Motor neuron (in vitro differentiated cells): Measurements from ENCODE around the gene GPRIN2. TPM values are rescaled to one million over a fixed set of nuclear protein-coding genes. Genes with fewer than 3 reads are reported as not detected.
"Not testable (repeated sequence)": the region's sequence is repeated elsewhere in the genome, so short reads cannot be mapped to it uniquely, and the experiment has no call there.

Experiments used
- ATAC-seq, 8 experiments: fragments of 200-7000 bp; cut with Tn5 transposase; replicated peaks in 6 of 8; 2 replicates each; pipeline ENCODE4 v1.8.0; 2021; ENCODE audit warnings: mild to moderate bottlenecking in 8 of 8, moderate library complexity in 8 of 8
- H3K27ac ChIP-seq, 2 donors: fragments of 250-450 bp; sonication (Bioruptor Pico); 2 replicates each; pipeline ENCODE4 v1.9.0; 2021; ENCODE audit warnings: antibody characterized with exemption in 2 of 2, mild to moderate bottlenecking in 2 of 2, moderate library complexity in 1 of 2
- H3K4me1 ChIP-seq, 2 donors: fragments of 250-450 bp; sonication (Bioruptor Pico); replicated peaks in 1 of 2; 2 replicates each; pipeline ENCODE4 v1.6.1; 2021; ENCODE audit warnings: antibody characterized with exemption in 2 of 2, mild to moderate bottlenecking in 2 of 2, moderate library complexity in 1 of 2
- H3K4me3 ChIP-seq, 5 donors: fragments of 250-450 bp; sonication (Bioruptor Pico); 2 replicates each; pipeline ENCODE4 v1.9.0; 2021; ENCODE audit warnings: antibody characterized with exemption in 5 of 5, mild to moderate bottlenecking in 5 of 5, moderate library complexity in 4 of 5
- WGBS, 10 experiments: fragments of 450-650 bp; shearing (Covaris generic); methylation state at CpG; one replicate each; pipeline ENCODE4 v1.0.0; 2022; 5-methylcytosine and 5-hydroxymethylcytosine counted together
- in situ Hi-C, 9 experiments: fragments of 400-800 bp; cut with MboI; loops; one replicate each; pipeline ENCODE4 v1.15.0; 2021; ENCODE audit warnings: low sequenced_read_pairs in 9 of 9, low pct_unique_long_range_greater_than_20kb in 2 of 9; ENCODE audit not compliant: unreplicated experiment in 9 of 9
- total RNA-seq, 8 experiments: library from RNA; unstranded; fragments of 300-600 nt; gene quantifications; 2 replicates each; pipeline versions ENCODE4 v1.2.3 to v1.2.4, GENCODE V29; 2022

GPRIN2 gene
- total RNA-seq, 8 experiments from 2014 or later = 0.36 to 2.2 (median 1.2) TPM; not detected in 1

- H3K27ac ChIP-seq, H3K4me1 ChIP-seq, ATAC-seq, in situ Hi-C loops, H3K4me3 ChIP-seq: not testable (repeated sequence)
- no CpG with 5 or more reads among the region's 7 CpGs for WGBS, 10 experiments
These were observed 43.7 kb downstream of the GPRIN2 start for GRCh38 chr10:46512725-46513124.

DNA sequence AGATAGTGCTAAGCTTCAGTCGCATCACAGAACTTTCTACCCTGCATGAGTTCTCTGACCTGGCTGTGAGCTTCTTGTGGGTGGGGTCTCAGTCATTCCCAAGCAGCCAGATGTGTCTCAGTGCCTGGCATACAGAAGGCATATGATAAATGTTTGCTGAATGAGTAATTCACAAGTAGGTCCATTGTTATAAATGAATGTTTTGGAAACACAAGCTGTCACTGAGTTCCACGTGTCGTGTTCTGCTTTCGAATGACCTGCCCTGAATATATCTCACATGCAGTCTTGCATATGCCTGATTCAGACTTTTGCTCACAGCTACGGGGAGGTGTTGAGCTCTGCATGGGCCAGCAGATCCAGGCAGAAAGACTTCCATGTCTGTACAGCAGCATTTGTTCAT, 44.5 kb downstream of the GPRIN2 start:
- H3K4me3 ChIP-seq, in situ Hi-C loops, H3K4me1 ChIP-seq, H3K27ac ChIP-seq: not testable (repeated sequence)
- peak in 5 of 8 experiments; percentile 32 to 85 (median 62) for ATAC-seq
- no CpG with 5 or more reads among the region's 5 CpGs for WGBS, 10 experiments

Other genes starting within 250 kb of the GPRIN2 start
- gene ANXA8L1, start 180.9 kb downstream of the GPRIN2 start, total RNA-seq = 1 to 10 TPM in 1 of 8 experiments, under 1 TPM in 2, not detected in 5; 0.14 to 1.4 (median 0.76) TPM
- gene NPY4R, start 90.7 kb downstream of the GPRIN2 start, total RNA-seq = 1 to 10 TPM in 2 of 8 experiments, under 1 TPM in 4, not detected in 2; 0.13 to 2.4 (median 0.53) TPM
- 1 to 10 TPM in 3 of 8 experiments, under 1 TPM in 5; 0.50 to 3.5 (median 0.70) TPM for gene SYT15, start 22.5 kb upstream of the GPRIN2 start, total RNA-seq